ENCODE measurements around the gene ARFRP1. TPM values are rescaled to one million over a fixed set of nuclear protein-coding genes. Genes with fewer than 3 reads are reported as not detected.
"Not testable (repeated sequence)": the region's sequence is repeated elsewhere in the genome, so short reads cannot be mapped to it uniquely, and the experiment has no call there.

ARFRP1 gene
- total and polyA plus RNA-seq, 12 donors: 18.8 to 75.9 (median 42.2) TPM

DNA sequence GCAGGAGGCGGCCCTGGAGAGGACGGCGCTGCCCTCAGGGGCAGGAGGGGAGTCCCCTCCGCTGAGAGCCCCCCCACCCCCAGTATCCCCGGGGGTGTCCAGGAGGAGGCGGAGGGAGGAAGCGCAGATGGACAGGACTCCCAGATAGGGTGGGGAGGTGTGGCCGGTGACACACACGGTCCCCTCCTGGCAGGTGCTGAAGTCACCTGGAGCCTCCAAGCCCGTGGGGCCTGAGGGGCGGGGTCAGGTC, 55.9 kb downstream of the ARFRP1 start:
- H3K27ac ChIP-seq: peak overlapping the region in 2 of 5 donors; percentile 62 to 76
- no peaks in the 10 kb centered on the region for H3K36me3 ChIP-seq (replicated peaks in 1 of 2)
- peaks cover 15 to 24% of the 10 kb centered on the region in 2 donors for H3K4me1 ChIP-seq (replicated peaks in 1 of 2)
- H3K4me3 ChIP-seq: peak overlapping the region in 1 of 4 donors; percentile 89
- intact Hi-C loops (cut with DNase I): no loop called here
- peak in 2 of 7 donors; percentile 39 to 53 for DNase-seq
- TF ChIP-seq POLR2A (IDR thresholded peaks at IDR 0.05): no peak
- TF ChIP-seq, protein P1, sequence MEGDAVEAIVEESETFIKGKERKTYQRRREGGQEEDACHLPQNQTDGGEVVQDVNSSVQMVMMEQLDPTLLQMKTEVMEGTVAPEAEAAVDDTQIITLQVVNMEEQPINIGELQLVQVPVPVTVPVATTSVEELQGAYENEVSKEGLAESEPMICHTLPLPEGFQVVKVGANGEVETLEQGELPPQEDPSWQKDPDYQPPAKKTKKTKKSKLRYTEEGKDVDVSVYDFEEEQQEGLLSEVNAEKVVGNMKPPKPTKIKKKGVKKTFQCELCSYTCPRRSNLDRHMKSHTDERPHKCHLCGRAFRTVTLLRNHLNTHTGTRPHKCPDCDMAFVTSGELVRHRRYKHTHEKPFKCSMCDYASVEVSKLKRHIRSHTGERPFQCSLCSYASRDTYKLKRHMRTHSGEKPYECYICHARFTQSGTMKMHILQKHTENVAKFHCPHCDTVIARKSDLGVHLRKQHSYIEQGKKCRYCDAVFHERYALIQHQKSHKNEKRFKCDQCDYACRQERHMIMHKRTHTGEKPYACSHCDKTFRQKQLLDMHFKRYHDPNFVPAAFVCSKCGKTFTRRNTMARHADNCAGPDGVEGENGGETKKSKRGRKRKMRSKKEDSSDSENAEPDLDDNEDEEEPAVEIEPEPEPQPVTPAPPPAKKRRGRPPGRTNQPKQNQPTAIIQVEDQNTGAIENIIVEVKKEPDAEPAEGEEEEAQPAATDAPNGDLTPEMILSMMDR (IDR thresholded peaks at IDR 0.05): no peak
- no peaks in the 10 kb centered on the region for H3K27me3 ChIP-seq
- 4 to 17% (median 11%) methylated on average over 4 to 11 of the region's 11 CpGs for WGBS, 4 donors
- H3K9me3 ChIP-seq (replicated peaks in 1 of 3): no peaks in the 10 kb centered on the region

DNA sequence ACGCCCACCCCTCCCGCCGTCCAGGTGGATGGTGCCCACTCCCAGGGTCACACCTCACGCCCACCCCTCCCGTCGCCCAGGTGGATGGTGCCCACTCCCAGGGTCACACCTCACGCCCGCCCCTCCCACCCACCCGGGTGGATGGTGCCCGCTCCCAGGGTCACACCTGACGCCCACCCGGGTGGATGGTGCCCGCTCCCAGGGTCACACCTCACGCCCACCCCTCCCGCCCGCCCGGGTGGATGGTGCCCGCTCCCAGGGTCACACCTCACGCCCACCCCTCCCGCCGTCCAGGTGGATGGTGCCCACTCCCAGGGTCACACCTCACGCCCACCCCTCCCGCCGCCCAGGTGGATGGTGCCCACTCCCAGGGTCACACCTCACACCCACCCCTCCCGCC, 57.3 kb downstream of the ARFRP1 start:
- DNase-seq; intact Hi-C loops (cut with DNase I): not testable (repeated sequence)
- H3K4me1 ChIP-seq (replicated peaks in 1 of 2): peaks cover 15 to 24% of the 10 kb centered on the region in 2 donors

DNA sequence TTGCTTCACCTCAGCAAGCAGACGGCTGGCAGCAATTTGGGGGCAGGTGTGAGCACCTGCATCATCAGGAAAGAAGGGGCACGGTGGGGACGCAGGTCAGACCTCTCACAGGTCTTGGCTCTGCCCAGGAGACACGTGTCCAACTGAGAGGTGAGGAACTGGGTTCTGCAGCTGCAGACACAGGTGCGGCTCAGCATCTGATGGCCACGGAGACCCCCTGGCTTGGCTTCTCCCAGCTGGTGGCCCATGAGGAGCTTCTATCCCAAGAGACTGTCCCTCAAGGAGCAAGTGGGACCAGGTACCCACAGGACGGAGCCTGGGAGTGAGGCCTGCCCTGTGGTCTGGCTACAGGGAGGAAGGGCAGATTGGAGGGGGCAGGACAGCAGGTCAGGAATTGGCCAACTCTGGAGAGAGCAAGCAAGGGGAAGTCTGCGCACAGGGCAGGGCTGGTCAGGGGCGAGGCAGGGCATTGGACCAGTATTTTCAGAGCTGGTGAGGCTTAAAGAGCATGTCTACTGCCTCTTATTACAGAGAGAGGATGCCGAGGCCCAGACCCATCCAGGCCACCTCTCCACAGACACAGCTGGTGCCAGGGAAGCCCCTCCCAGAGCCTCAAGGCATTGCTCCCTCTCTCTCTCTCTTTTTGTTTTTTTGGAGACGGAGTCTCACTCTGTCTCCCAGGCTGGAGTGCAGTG, 58.7 kb downstream of the ARFRP1 start:
- Histone ChIP-seq H3K9me3 (replicated peaks in 1 of 3) (no peaks in the 10 kb centered on the region), H3K4me1 (replicated peaks in 1 of 2) (peaks cover 15 to 22% of the 10 kb centered on the region in 2 donors), H3K36me3 (replicated peaks in 1 of 2) (no peaks in the 10 kb centered on the region), H3K27ac (no peak overlapping the region), H3K4me3 (no peak overlapping the region), H3K27me3 (no peaks in the 10 kb centered on the region)
- intact Hi-C loops (cut with DNase I): no loop called here
- TF ChIP-seq POLR2A (IDR thresholded peaks at IDR 0.05): no peak
- TF ChIP-seq, protein P1 (IDR thresholded peaks at IDR 0.05): no peak
- 79 to 97% (median 89%) methylated on average over 4 to 11 of the region's 11 CpGs for WGBS, 4 donors
- no peak for DNase-seq

More for the DNA sequence above, 57.3 kb downstream of the ARFRP1 start:
- WGBS, 4 donors: 70 to 77% methylated on average over 24 to 25 of the region's 25 CpGs; no CpG with 5 or more reads in 2 of the 4 donors
- not testable (repeated sequence) for H3K27me3 ChIP-seq; H3K36me3 ChIP-seq (replicated peaks in 1 of 2); H3K4me3 ChIP-seq; H3K9me3 ChIP-seq (replicated peaks in 1 of 3); H3K27ac ChIP-seq

Small RNA genes within 50 kb of the gene (small RNA-seq; reads per million reads assigned to genes)
- gene LIME1: 0 reads per million in 2 donors
- 0 reads per million in 2 donors for gene TNFRSF6B

Other genes starting within 250 kb of the ARFRP1 start
- 10 to 100 TPM in 2 of 9 donors, 1 to 10 TPM in 2, under 1 TPM in 2, not detected in 3; 0.69 to 19.0 (median 7.1) TPM for gene KCNQ2, start 235.3 kb downstream of the ARFRP1 start, total RNA-seq
- 10 to 100 TPM; 10.3 to 81.6 (median 11.8) TPM for gene KCNQ2, start 235.3 kb downstream of the ARFRP1 start, polyA plus RNA-seq
- gene EEF1A2, start 208.9 kb downstream of the ARFRP1 start, total RNA-seq: 100 to 1,000 TPM in 5 of 9 donors, 10 to 100 TPM in 4; 59.5 to 407 (median 127) TPM
- 100 to 1,000 TPM in 2 of 3 donors, 10 to 100 TPM in 1; 76.8 to 159 (median 151) TPM for gene EEF1A2, start 208.9 kb downstream of the ARFRP1 start, polyA plus RNA-seq
- 100 to 1,000 TPM in 3 of 9 donors, 10 to 100 TPM in 5, 1 to 10 TPM in 1; 7.4 to 193 (median 73.4) TPM for gene PPDPF, start 187.2 kb downstream of the ARFRP1 start, total RNA-seq
- 100 to 1,000 TPM in 2 of 3 donors, 10 to 100 TPM in 1; 10.5 to 158 (median 139) TPM for gene PPDPF, start 187.2 kb downstream of the ARFRP1 start, polyA plus RNA-seq
- gene PTK6, start 170.6 kb downstream of the ARFRP1 start, total RNA-seq: under 1 TPM in 5 of 9 donors, not detected in 4; 0.19 to 0.41 (median 0.36) TPM
- under 1 TPM in 2 of 3 donors, not detected in 1; 0.27 to 0.72 TPM for gene PTK6, start 170.6 kb downstream of the ARFRP1 start, polyA plus RNA-seq
- not detected for gene SRMS, start 160.2 kb downstream of the ARFRP1 start, total RNA-seq
- gene SRMS, start 160.2 kb downstream of the ARFRP1 start, polyA plus RNA-seq: not detected
- gene FNDC11, start 153.8 kb downstream of the ARFRP1 start, total RNA-seq: under 1 TPM in 6 of 9 donors, not detected in 3; 0.25 to 0.83 (median 0.43) TPM
- under 1 TPM in 2 of 3 donors, not detected in 1; 0.20 to 0.64 TPM for gene FNDC11, start 153.8 kb downstream of the ARFRP1 start, polyA plus RNA-seq
- 10 to 100 TPM in 8 of 9 donors, 1 to 10 TPM in 1; 3.7 to 54.4 (median 31.1) TPM for gene HELZ2, start 133.7 kb downstream of the ARFRP1 start, total RNA-seq
- 10 to 100 TPM in 1 of 3 donors, 1 to 10 TPM in 2; 4.0 to 18.7 (median 4.3) TPM for gene HELZ2, start 133.7 kb downstream of the ARFRP1 start, polyA plus RNA-seq
- 10 to 100 TPM in 6 of 9 donors, 1 to 10 TPM in 3; 5.7 to 18.2 (median 12.1) TPM for gene GMEB2, start 80.9 kb downstream of the ARFRP1 start, total RNA-seq
- 10 to 100 TPM in 2 of 3 donors, 1 to 10 TPM in 1; 4.2 to 13.9 (median 13.6) TPM for gene GMEB2, start 80.9 kb downstream of the ARFRP1 start, polyA plus RNA-seq
- 10 to 100 TPM; 29.2 to 85.0 (median 48.6) TPM for gene STMN3, start 54.6 kb downstream of the ARFRP1 start, total RNA-seq
- 100 to 1,000 TPM in 1 of 3 donors, 10 to 100 TPM in 2; 34.5 to 109 (median 72.3) TPM for gene STMN3, start 54.6 kb downstream of the ARFRP1 start, polyA plus RNA-seq
- 100 to 1,000 TPM in 1 of 9 donors, 10 to 100 TPM in 8; 10.9 to 110 (median 32.1) TPM for gene RTEL1, start 49.7 kb downstream of the ARFRP1 start, total RNA-seq
- gene RTEL1, start 49.7 kb downstream of the ARFRP1 start, polyA plus RNA-seq: 100 to 1,000 TPM in 1 of 3 donors, 10 to 100 TPM in 1, 1 to 10 TPM in 1; 9.4 to 109 (median 70.8) TPM
- 1 to 10 TPM in 6 of 9 donors, under 1 TPM in 1, not detected in 2; 0.78 to 6.7 (median 2.1) TPM for gene TNFRSF6B, start 11.3 kb downstream of the ARFRP1 start, total RNA-seq
- gene TNFRSF6B, start 11.3 kb downstream of the ARFRP1 start, polyA plus RNA-seq: 10 to 100 TPM in 2 of 3 donors, not detected in 1; 36.1 to 43.3 TPM
- 10 to 100 TPM; 20.9 to 56.2 (median 31.0) TPM for gene ZGPAT, start 63 bp upstream of the ARFRP1 start, total RNA-seq
- 100 to 1,000 TPM in 1 of 3 donors, 10 to 100 TPM in 1, 1 to 10 TPM in 1; 4.4 to 120 (median 61.7) TPM for gene ZGPAT, start 63 bp upstream of the ARFRP1 start, polyA plus RNA-seq
- gene LIME1, start 28.7 kb upstream of the ARFRP1 start, total RNA-seq: 10 to 100 TPM in 4 of 9 donors, 1 to 10 TPM in 5; 1.6 to 32.2 (median 6.3) TPM
- 100 to 1,000 TPM in 1 of 3 donors, 10 to 100 TPM in 1, under 1 TPM in 1; 0.22 to 103 (median 45.0) TPM for gene LIME1, start 28.7 kb upstream of the ARFRP1 start, polyA plus RNA-seq
- gene SLC2A4RG, start 31.8 kb upstream of the ARFRP1 start, total RNA-seq: 100 to 1,000 TPM in 1 of 9 donors, 10 to 100 TPM in 8; 28.4 to 122 (median 46.7) TPM
- 100 to 1,000 TPM in 2 of 3 donors, 1 to 10 TPM in 1; 7.9 to 210 (median 150) TPM for gene SLC2A4RG, start 31.8 kb upstream of the ARFRP1 start, polyA plus RNA-seq
- gene ZBTB46, start 123.3 kb upstream of the ARFRP1 start, total RNA-seq: 10 to 100 TPM in 5 of 9 donors, 1 to 10 TPM in 4; 7.7 to 22.4 (median 13.7) TPM
- 10 to 100 TPM in 1 of 3 donors, 1 to 10 TPM in 1, under 1 TPM in 1; 0.77 to 11.3 (median 5.4) TPM for gene ZBTB46, start 123.3 kb upstream of the ARFRP1 start, polyA plus RNA-seq
- not detected for gene ABHD16B, start 153.5 kb upstream of the ARFRP1 start, total RNA-seq
- 1 to 10 TPM in 1 of 3 donors, under 1 TPM in 1, not detected in 1; 0.54 to 1.2 TPM for gene ABHD16B, start 153.5 kb upstream of the ARFRP1 start, polyA plus RNA-seq
- 100 to 1,000 TPM in 6 of 9 donors, 10 to 100 TPM in 3; 81.9 to 125 (median 112) TPM for gene TPD52L2, start 157.3 kb upstream of the ARFRP1 start, total RNA-seq
- 100 to 1,000 TPM in 2 of 3 donors, 10 to 100 TPM in 1; 92.2 to 114 (median 110) TPM for gene TPD52L2, start 157.3 kb upstream of the ARFRP1 start, polyA plus RNA-seq
- gene DNAJC5, start 187.2 kb upstream of the ARFRP1 start, total RNA-seq: 10 to 100 TPM; 53.8 to 78.0 (median 64.7) TPM
- gene DNAJC5, start 187.2 kb upstream of the ARFRP1 start, polyA plus RNA-seq: 10 to 100 TPM; 26.5 to 31.7 (median 29.7) TPM
- gene UCKL1, start 248.4 kb upstream of the ARFRP1 start, total RNA-seq: 10 to 100 TPM; 14.9 to 56.8 (median 37.7) TPM
- gene UCKL1, start 248.4 kb upstream of the ARFRP1 start, polyA plus RNA-seq: 100 to 1,000 TPM in 1 of 3 donors, 10 to 100 TPM in 2; 12.1 to 101 (median 91.3) TPM